Posterior cingulate gyrus (tissue), 11 donors: ENCODE measurements around the gene STK38.

Experiments used
- DNase-seq, 10 donors: peaks; one replicate each; pipeline versions ENCODE4 v3.0.0 to v3.0.0-alpha.2; 2020 to 2021; ENCODE audit warnings: mixed read lengths in 3 of 10
- intact Hi-C: fragments of 100-400 bp; cut with DNase I; formaldehyde crosslinking; loops from one replicate; pipeline ENCODE4 v1.15.1; 2023

Gene STK38

GRCh38 chr6:36444470-36444869 lies 102.8 kb downstream of the STK38 start:
- intact Hi-C loops: loop anchor here (5.0 kb wide), 3 partner anchors 103 to 247 kb away; partner anchors contain the start of genes BRPF3, SRSF3 and STK38
- no peak for DNase-seq
